ENCODE data around the gene NODAL. TPM values are rescaled to one million over a fixed set of nuclear protein-coding genes. Genes with fewer than 3 reads are reported as not detected.

NODAL gene
- total RNA-seq, 1 experiment from 2014 or later = not detected

GRCh38 chr10:70478191-70479164 is 37.0 kb upstream of the NODAL start, which contains the start of gene PALD1:
PALD1 (plus strand) TSS chr10:70478767; CDS start chr10:70525952, 47,185 bp downstream.
- H3K9me3 ChIP-seq (ENCODE audit: insufficient read depth, low read depth) = no peaks in the 10 kb centered on the region
- peaks cover 48% of the 10 kb centered on the region for H3K4me1 ChIP-seq (replicated peaks; ENCODE audit: insufficient read depth)
- H3K9me2 ChIP-seq (ENCODE audit: insufficient read depth) = no peaks in the 10 kb centered on the region
- H2AFZ ChIP-seq = peak within 1 kb of the TSS; percentile 82
- no peaks in the 10 kb centered on the region for H3K27me3 ChIP-seq (ENCODE audit: insufficient read depth, low read depth)
- H4K20me1 ChIP-seq (ENCODE audit: insufficient read depth) = no peaks in the 10 kb centered on the region
- POLR2A ChIA-PET (ENCODE audit: unreplicated experiment) = interaction anchor here (0.7 kb wide), 1 partner anchor 42 kb away, joined by 3 read pairs; no protein-coding TSS in a partner anchor
- peaks cover 4% of the 10 kb centered on the region; the same call in 1 of the 2 replicates for H3K79me2 ChIP-seq (ENCODE audit: low read depth)
- no peaks in the 10 kb centered on the region for H3K36me3 ChIP-seq (ENCODE audit: low read depth)
- peak; percentile 53 to 75 for DNase-seq
- TF ChIP-seq CTCF (conservative IDR thresholded peaks at IDR 0.05) (no peak), EZH2 (IDR thresholded peaks at IDR 0.05; ENCODE audit: low read depth) (no peak)
- BruUV-seq (replicated peaks) = TSS peak; percentile 82
- CTCF ChIA-PET = interaction anchor here (0.5 to 0.9 kb wide), 2 partner anchors 17 to 276 kb away, joined by 3 to 7 read pairs; no protein-coding TSS in a partner anchor
- peak within 1 kb of the TSS; percentile 97 for H3K4me2 ChIP-seq
- peaks cover 25% of the 10 kb centered on the region for H3F3A ChIP-seq (ENCODE audit: insufficient read depth, low read depth)
- peak within 1 kb of the TSS; percentile 71 for H3K4me3 ChIP-seq
- H3K27ac ChIP-seq = peak within 1 kb of the TSS; percentile 52
- intact Hi-C loops (cut with micrococcal nuclease; ENCODE audit: unreplicated experiment) = loop anchor here (5.0 kb wide), 1 partner anchor 59 kb away; no protein-coding TSS in a partner anchor

DNA sequence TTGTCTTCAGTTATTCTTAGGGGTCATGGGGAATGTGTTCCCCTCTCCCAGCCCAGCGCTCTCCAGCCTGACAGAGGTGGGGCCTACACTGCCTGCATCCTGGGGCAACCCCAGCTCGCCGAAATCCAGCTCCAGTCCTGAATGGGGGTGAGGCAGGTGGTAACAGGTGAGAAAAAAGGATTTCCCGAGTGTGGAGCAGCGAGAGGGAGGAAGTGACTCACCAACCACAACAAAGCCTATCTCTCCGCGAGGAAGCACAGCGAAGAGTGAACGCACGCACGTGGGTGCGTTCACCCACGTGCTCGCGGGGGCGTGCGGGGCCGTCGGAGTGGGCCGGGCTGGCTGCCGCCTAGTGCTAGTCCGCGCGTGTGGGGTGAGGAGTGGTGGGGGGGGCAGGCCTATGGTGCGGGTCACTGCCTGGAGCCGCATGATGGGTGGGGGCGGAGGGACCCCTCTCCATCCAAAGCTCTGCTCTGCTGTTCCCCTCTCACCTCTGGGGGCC is 36.2 kb upstream of the NODAL start:
- intact Hi-C loops (cut with micrococcal nuclease; ENCODE audit: unreplicated experiment) = loop anchor here (5.0 kb wide), 1 partner anchor 60 kb away; no protein-coding TSS in a partner anchor
- no peaks in the 10 kb centered on the region for H3K36me3 ChIP-seq (ENCODE audit: low read depth)
- H3K4me1 ChIP-seq (replicated peaks; ENCODE audit: insufficient read depth) = peaks cover 48% of the 10 kb centered on the region
- H4K20me1 ChIP-seq (ENCODE audit: insufficient read depth) = no peaks in the 10 kb centered on the region
- peak overlapping the region; percentile 52 for H3K27ac ChIP-seq
- peaks cover 4% of the 10 kb centered on the region; the same call in 1 of the 2 replicates for H3K79me2 ChIP-seq (ENCODE audit: low read depth)
- H3K4me2 ChIP-seq = peak overlapping the region; percentile 97
- H3K9me3 ChIP-seq (ENCODE audit: insufficient read depth, low read depth) = no peaks in the 10 kb centered on the region
- POLR2A ChIA-PET (ENCODE audit: unreplicated experiment) = interaction anchor here (0.5 to 0.7 kb wide), 3 partner anchors 17 to 296 kb away, joined by 3 to 7 read pairs (median 6); no protein-coding TSS in a partner anchor
- no TSS peak for BruUV-seq (replicated peaks)
- peaks cover 25% of the 10 kb centered on the region for H3F3A ChIP-seq (ENCODE audit: insufficient read depth, low read depth)
- peak; percentile 63 to 82 for DNase-seq
- no peaks in the 10 kb centered on the region for H3K27me3 ChIP-seq (ENCODE audit: insufficient read depth, low read depth)
- peak overlapping the region; percentile 71 for H3K4me3 ChIP-seq
- H2AFZ ChIP-seq = peak overlapping the region; percentile 82
- CTCF ChIA-PET = interaction anchor here (0.5 to 0.9 kb wide), 2 partner anchors 16 to 277 kb away, joined by 3 to 7 read pairs; no protein-coding TSS in a partner anchor
- no peak for TF ChIP-seq CTCF (conservative IDR thresholded peaks at IDR 0.05)
- TF ChIP-seq EZH2 (IDR thresholded peaks at IDR 0.05; ENCODE audit: low read depth) = no peak
- H3K9me2 ChIP-seq (ENCODE audit: insufficient read depth) = no peaks in the 10 kb centered on the region
